AG09319 (cell line): ENCODE measurements around the gene F5.

Source experiments
- DNase-seq: peaks from one replicate; pipeline ENCODE4 v3.0.0-alpha.2; 2010; ENCODE audit warnings: low read depth; ENCODE audit errors: extremely low read depth
- CTCF ChIP-seq: IDR thresholded peaks from 2 replicates; pipeline ENCODE4 v1.5.1; 2011; ENCODE audit warnings: low read depth, mild to moderate bottlenecking, inconsistent platforms, low read length, moderate library complexity

F5 gene

GRCh38 chr1:169586395-169587255 lies at the start of gene F5:
Gene F5 (minus strand): TSS chr1:169586481. CDS start chr1:169586386, 95 bp downstream.
- DNase-seq: no peak
- peak; percentile 49 for TF ChIP-seq CTCF

- no peak for TF ChIP-seq CTCF
These were observed 48.6 kb upstream of the F5 start for GRCh38 chr1:169634877-169635276.

GRCh38 chr1:169634145-169634544 lies 47.9 kb upstream of the F5 start:
- no peak for TF ChIP-seq CTCF
- DNase-seq: no peak

More at GRCh38 chr1:169634877-169635276, 48.6 kb upstream of the F5 start:
- DNase-seq: no peak

- no peak for TF ChIP-seq CTCF
- no peak for DNase-seq
These were observed 45.0 kb upstream of the F5 start for GRCh38 chr1:169631249-169631648.

- no peak for DNase-seq
- no peak for TF ChIP-seq CTCF
These were observed 43.7 kb upstream of the F5 start, which contains the start of gene SELP for GRCh38 chr1:169630006-169630405. Gene SELP (minus strand): TSS chr1:169630124. CDS start chr1:169630074, 50 bp downstream.

- no peak for TF ChIP-seq CTCF
- no peak for DNase-seq
These were observed 38.6 kb upstream of the F5 start for GRCh38 chr1:169624912-169625311.

- no peak for DNase-seq
- no peak for TF ChIP-seq CTCF
These were observed 37.8 kb upstream of the F5 start for GRCh38 chr1:169624122-169624521.
